ENCODE measurements around the gene ELOVL4. TPM values are rescaled to one million over a fixed set of nuclear protein-coding genes. Genes with fewer than 3 reads are reported as not detected.

Gene ELOVL4
- total RNA-seq, 4 donors from 2014 or later: 0.67 to 1.1 (median 0.85) TPM; not detected in 1

DNA sequence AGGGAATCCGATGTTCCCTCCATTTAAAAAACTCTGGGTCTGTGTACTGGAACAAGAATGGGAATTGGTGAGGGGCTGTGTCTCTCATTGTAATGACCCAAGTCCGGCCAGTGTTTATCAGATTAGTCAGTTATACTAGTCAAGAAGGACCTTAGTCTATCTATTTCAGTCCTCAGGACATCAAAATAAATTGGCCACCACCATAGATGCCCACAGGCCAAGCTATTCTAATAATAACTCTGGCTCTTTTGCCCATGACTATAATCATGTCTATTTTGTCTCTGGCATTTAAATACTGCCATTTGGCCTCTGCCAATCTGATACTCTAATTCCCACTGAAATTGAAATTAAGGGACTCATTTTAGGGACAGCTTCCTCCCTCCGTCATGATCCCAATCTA, 37.8 kb downstream of the ELOVL4 start:
- no peak for TF ChIP-seq POLR2A (IDR thresholded peaks at IDR 0.05)
- TF ChIP-seq, protein P1, sequence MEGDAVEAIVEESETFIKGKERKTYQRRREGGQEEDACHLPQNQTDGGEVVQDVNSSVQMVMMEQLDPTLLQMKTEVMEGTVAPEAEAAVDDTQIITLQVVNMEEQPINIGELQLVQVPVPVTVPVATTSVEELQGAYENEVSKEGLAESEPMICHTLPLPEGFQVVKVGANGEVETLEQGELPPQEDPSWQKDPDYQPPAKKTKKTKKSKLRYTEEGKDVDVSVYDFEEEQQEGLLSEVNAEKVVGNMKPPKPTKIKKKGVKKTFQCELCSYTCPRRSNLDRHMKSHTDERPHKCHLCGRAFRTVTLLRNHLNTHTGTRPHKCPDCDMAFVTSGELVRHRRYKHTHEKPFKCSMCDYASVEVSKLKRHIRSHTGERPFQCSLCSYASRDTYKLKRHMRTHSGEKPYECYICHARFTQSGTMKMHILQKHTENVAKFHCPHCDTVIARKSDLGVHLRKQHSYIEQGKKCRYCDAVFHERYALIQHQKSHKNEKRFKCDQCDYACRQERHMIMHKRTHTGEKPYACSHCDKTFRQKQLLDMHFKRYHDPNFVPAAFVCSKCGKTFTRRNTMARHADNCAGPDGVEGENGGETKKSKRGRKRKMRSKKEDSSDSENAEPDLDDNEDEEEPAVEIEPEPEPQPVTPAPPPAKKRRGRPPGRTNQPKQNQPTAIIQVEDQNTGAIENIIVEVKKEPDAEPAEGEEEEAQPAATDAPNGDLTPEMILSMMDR (IDR thresholded peaks at IDR 0.05): no peak

DNA sequence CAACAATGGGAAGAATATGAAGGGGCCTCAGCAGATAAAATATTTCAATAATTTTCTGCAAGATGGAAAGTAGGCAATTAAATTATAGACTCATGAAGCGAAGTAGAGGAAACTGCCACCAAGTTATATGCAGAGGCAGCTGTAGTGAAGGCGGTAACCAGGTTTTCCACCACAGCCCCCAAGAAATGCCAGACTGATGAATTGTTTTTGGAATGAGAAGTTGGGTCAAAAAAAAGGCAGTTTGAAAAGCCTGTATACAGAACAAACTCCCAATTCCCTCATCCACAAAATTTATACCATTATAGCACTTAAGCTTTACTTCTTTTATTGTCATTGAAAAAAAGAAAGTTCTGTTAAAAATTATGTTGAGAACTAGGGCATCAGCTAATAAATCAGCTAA, 45.3 kb downstream of the ELOVL4 start:
- no peak for DNase-seq
- TF ChIP-seq, protein P1 (IDR thresholded peaks at IDR 0.05): no peak
- TF ChIP-seq POLR2A (IDR thresholded peaks at IDR 0.05): no peak
- Histone ChIP-seq H3K36me3 (no peaks in the 10 kb centered on the region), H3K27ac (no peak overlapping the region), H3K4me3 (no peak overlapping the region), H3K9me3 (no peaks in the 10 kb centered on the region), H3K4me1 (no peaks in the 10 kb centered on the region), H3K27me3 (no peaks in the 10 kb centered on the region)

More for the DNA sequence above, 37.8 kb downstream of the ELOVL4 start:
- no peaks in the 10 kb centered on the region for H3K4me1 ChIP-seq
- no peaks in the 10 kb centered on the region for H3K9me3 ChIP-seq
- no peak overlapping the region for H3K4me3 ChIP-seq
- no peak overlapping the region for H3K27ac ChIP-seq
- DNase-seq: no peak
- H3K27me3 ChIP-seq: no peaks in the 10 kb centered on the region
- no peaks in the 10 kb centered on the region for H3K36me3 ChIP-seq

DNA sequence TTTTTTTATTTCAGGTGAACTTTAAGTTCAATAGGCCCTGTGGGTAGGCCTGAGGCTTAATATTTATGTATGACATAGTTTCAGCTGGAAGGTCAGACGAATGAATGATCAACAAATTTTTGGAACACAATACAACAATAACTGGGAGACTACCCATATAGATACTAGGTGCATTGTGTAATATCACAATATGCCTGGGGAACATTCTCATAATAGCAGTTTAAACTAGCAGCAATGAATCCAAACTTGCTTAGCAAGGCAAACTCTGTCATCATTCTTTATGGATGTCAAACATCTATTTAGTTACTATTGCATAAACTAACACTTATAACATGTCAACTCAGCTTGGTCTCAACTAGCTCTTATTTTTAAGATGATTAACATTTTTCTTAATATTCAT, 49.3 kb downstream of the ELOVL4 start:
- H3K27me3 ChIP-seq: no peaks in the 10 kb centered on the region
- no peaks in the 10 kb centered on the region for H3K4me1 ChIP-seq
- no peak overlapping the region for H3K4me3 ChIP-seq
- H3K9me3 ChIP-seq: no peaks in the 10 kb centered on the region
- no peak for DNase-seq
- H3K36me3 ChIP-seq: no peaks in the 10 kb centered on the region
- no peak overlapping the region for H3K27ac ChIP-seq
- TF ChIP-seq, protein P1 (IDR thresholded peaks at IDR 0.05): no peak
- no peak for TF ChIP-seq POLR2A (IDR thresholded peaks at IDR 0.05)

DNA sequence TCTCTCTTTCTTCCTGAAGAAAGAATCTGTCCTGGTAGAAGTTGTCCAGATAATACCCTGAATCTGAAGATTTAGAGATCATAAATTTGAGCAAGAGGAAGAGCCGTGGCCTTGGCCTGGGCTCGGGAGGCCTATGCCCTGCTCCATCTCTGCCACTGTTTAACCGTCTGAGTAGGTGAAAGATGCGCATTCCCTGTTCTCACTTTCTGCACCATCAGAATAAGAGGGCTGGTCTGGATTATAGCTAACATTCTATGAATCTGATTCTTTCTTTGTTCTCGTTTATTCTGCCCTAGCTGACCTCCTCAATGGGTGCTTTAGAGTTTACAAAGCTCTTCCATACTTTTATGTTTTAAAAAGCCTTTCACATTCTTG, 51.3 kb downstream of the ELOVL4 start:
- Histone ChIP-seq H3K27ac (no peak overlapping the region), H3K27me3 (no peaks in the 10 kb centered on the region), H3K9me3 (no peaks in the 10 kb centered on the region), H3K36me3 (no peaks in the 10 kb centered on the region), H3K4me1 (no peaks in the 10 kb centered on the region), H3K4me3 (no peak overlapping the region)
- no peak for DNase-seq
- no peak for TF ChIP-seq POLR2A (IDR thresholded peaks at IDR 0.05)
- TF ChIP-seq, protein P1 (IDR thresholded peaks at IDR 0.05): no peak

DNA sequence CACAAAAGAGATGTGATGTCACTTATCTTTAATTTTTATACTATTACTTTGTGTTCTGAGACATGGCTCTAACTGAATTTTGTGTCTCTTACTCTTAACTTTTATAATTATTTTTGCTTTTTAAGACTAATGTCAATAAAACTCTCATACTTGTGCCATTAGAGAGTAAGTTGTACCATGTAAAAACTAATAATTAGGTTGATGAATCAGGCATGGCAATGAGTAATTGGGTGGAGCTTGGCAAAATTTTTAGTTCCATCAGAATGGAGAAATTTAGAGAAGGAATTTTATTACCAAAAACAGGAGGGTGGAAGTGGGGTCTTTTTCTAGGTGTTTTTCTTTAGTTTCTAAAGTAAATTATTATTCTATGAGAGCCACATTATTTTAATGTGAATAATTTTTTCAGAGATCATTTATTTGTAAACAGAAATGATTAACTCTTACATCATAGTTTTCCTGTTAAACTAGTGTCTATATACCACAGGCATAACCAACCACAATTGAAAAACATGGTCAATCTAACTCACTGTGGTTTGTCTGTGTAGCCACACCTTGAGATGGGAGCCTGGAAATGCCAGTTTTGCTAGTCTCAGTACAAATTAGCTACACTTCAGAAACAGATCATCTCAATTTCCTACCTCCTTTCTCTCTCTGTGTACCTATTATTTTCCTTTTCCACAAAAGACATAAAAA, 51.8 kb downstream of the ELOVL4 start:
- no peaks in the 10 kb centered on the region for H3K27me3 ChIP-seq
- TF ChIP-seq, protein P1 (IDR thresholded peaks at IDR 0.05): no peak
- TF ChIP-seq POLR2A (IDR thresholded peaks at IDR 0.05): no peak
- H3K36me3 ChIP-seq: no peaks in the 10 kb centered on the region
- H3K4me3 ChIP-seq: no peak overlapping the region
- H3K4me1 ChIP-seq: no peaks in the 10 kb centered on the region
- H3K9me3 ChIP-seq: no peaks in the 10 kb centered on the region
- no peak for DNase-seq
- no peak overlapping the region for H3K27ac ChIP-seq
